Duodenal mucosa (tissue), 2 donors: ENCODE data around the gene KCNG2.

ENCODE experiments used
- H3K27ac ChIP-seq: one replicate; pipeline ENCODE4 v1.7.0; 2013; ENCODE audit warnings: low read depth, low read length
- H3K27me3 ChIP-seq, 2 donors: one replicate each; pipeline ENCODE4 v1.7.0; 2013; ENCODE audit warnings: low read length in 2 of 2, control low read depth in 1 of 2; ENCODE audit not compliant: insufficient read depth in 2 of 2, control insufficient read depth in 1 of 2
- H3K36me3 ChIP-seq, 2 donors: one replicate each; pipeline ENCODE4 v1.7.0; 2013; ENCODE audit warnings: low read length in 2 of 2, control low read depth in 1 of 2; ENCODE audit not compliant: insufficient read depth in 2 of 2, control insufficient read depth in 1 of 2
- H3K4me1 ChIP-seq, 2 donors: one replicate each; pipeline ENCODE4 v1.7.0; 2013; ENCODE audit warnings: low read length in 2 of 2, control low read depth in 1 of 2; ENCODE audit not compliant: insufficient read depth in 2 of 2, control insufficient read depth in 1 of 2
- H3K4me3 ChIP-seq, 2 donors: one replicate each; pipeline ENCODE4 v1.7.0; 2013; ENCODE audit warnings: low read length in 2 of 2, low read depth in 1 of 2
- H3K9ac ChIP-seq, 2 donors: one replicate each; pipeline ENCODE4 v1.7.0; 2013; ENCODE audit warnings: low read length in 2 of 2, low read depth in 1 of 2
- H3K9me3 ChIP-seq, 2 donors: one replicate each; pipeline ENCODE4 v1.7.0; 2013; ENCODE audit warnings: low read length in 2 of 2, control low read depth in 1 of 2; ENCODE audit not compliant: control insufficient read depth in 1 of 2

Gene KCNG2

GRCh38 chr18:79870301-79871025, 72.7 kb downstream of the KCNG2 start:
- H3K27me3 ChIP-seq = no peaks in the 10 kb centered on the region
- H3K36me3 ChIP-seq = no peaks in the 10 kb centered on the region
- H3K9ac ChIP-seq = no peak overlapping the region
- no peak overlapping the region for H3K27ac ChIP-seq
- no peaks in the 10 kb centered on the region for H3K4me1 ChIP-seq
- H3K9me3 ChIP-seq = no peaks in the 10 kb centered on the region
- H3K4me3 ChIP-seq = no peak overlapping the region

- H3K9me3 ChIP-seq = no peaks in the 10 kb centered on the region
- H3K4me3 ChIP-seq = no peak overlapping the region
- H3K9ac ChIP-seq = no peak overlapping the region
- no peaks in the 10 kb centered on the region for H3K36me3 ChIP-seq
- H3K4me1 ChIP-seq = no peaks in the 10 kb centered on the region
- H3K27me3 ChIP-seq = no peaks in the 10 kb centered on the region
- H3K27ac ChIP-seq = no peak overlapping the region
Observed at GRCh38 chr18:79871026-79871390, 73.3 kb downstream of the KCNG2 start.

- Histone ChIP-seq H3K36me3 (no peaks in the 10 kb centered on the region), H3K4me1 (no peaks in the 10 kb centered on the region), H3K27me3 (no peaks in the 10 kb centered on the region), H3K9ac (no peak overlapping the region), H3K4me3 (no peak overlapping the region), H3K9me3 (no peaks in the 10 kb centered on the region), H3K27ac (no peak overlapping the region)
Observed at GRCh38 chr18:79871481-79872091, 73.8 kb downstream of the KCNG2 start.

- no peak overlapping the region for H3K4me3 ChIP-seq
- no peak overlapping the region for H3K27ac ChIP-seq
- H3K9me3 ChIP-seq = no peaks in the 10 kb centered on the region
- no peaks in the 10 kb centered on the region for H3K4me1 ChIP-seq
- no peaks in the 10 kb centered on the region for H3K27me3 ChIP-seq
- H3K36me3 ChIP-seq = no peaks in the 10 kb centered on the region
- no peak overlapping the region for H3K9ac ChIP-seq
Observed at GRCh38 chr18:79872527-79873444, 75.0 kb downstream of the KCNG2 start.

GRCh38 chr18:79873449-79874110, 75.8 kb downstream of the KCNG2 start:
- Histone ChIP-seq H3K4me3 (no peak overlapping the region), H3K4me1 (no peaks in the 10 kb centered on the region), H3K27me3 (no peaks in the 10 kb centered on the region), H3K36me3 (no peaks in the 10 kb centered on the region), H3K9ac (no peak overlapping the region), H3K9me3 (peaks cover 0 to under 1% of the 10 kb centered on the region in 2 donors), H3K27ac (no peak overlapping the region)

- H3K9ac ChIP-seq = no peak overlapping the region
- no peak overlapping the region for H3K4me3 ChIP-seq
- H3K4me1 ChIP-seq = no peaks in the 10 kb centered on the region
Observed at GRCh38 chr18:79874553-79875530, 77.1 kb downstream of the KCNG2 start.

GRCh38 chr18:79875531-79875919, 77.8 kb downstream of the KCNG2 start:
- Histone ChIP-seq H3K36me3 (no peaks in the 10 kb centered on the region), H3K4me1 (no peaks in the 10 kb centered on the region), H3K27ac (no peak overlapping the region), H3K27me3 (no peaks in the 10 kb centered on the region), H3K9me3 (peaks cover 0 to 5% of the 10 kb centered on the region in 2 donors), H3K4me3 (no peak overlapping the region), H3K9ac (no peak overlapping the region)

More at GRCh38 chr18:79874553-79875530, 77.1 kb downstream of the KCNG2 start:
- H3K36me3 ChIP-seq = no peaks in the 10 kb centered on the region
- no peak overlapping the region for H3K27ac ChIP-seq
- no peaks in the 10 kb centered on the region for H3K27me3 ChIP-seq
- peaks cover 0 to 5% of the 10 kb centered on the region in 2 donors for H3K9me3 ChIP-seq

GRCh38 chr18:79875931-79876461, 78.3 kb downstream of the KCNG2 start:
- no peaks in the 10 kb centered on the region for H3K36me3 ChIP-seq
- H3K27me3 ChIP-seq = no peaks in the 10 kb centered on the region
- H3K9ac ChIP-seq = no peak overlapping the region

GRCh38 chr18:79876497-79876896, 78.8 kb downstream of the KCNG2 start:
- Histone ChIP-seq H3K36me3 (no peaks in the 10 kb centered on the region), H3K9ac (no peak overlapping the region), H3K27me3 (no peaks in the 10 kb centered on the region), H3K4me1 (no peaks in the 10 kb centered on the region), H3K27ac (no peak overlapping the region), H3K4me3 (no peak overlapping the region), H3K9me3 (peaks cover 0 to 5% of the 10 kb centered on the region in 2 donors)

More at GRCh38 chr18:79875931-79876461, 78.3 kb downstream of the KCNG2 start:
- peaks cover 0 to 5% of the 10 kb centered on the region in 2 donors for H3K9me3 ChIP-seq
- H3K4me3 ChIP-seq = no peak overlapping the region
- no peaks in the 10 kb centered on the region for H3K4me1 ChIP-seq
- no peak overlapping the region for H3K27ac ChIP-seq
